ENCODE measurements around the gene CAMKV. TPM values are rescaled to one million over a fixed set of nuclear protein-coding genes. Genes with fewer than 3 reads are reported as not detected.

Gene CAMKV
- total RNA-seq, 1 experiment from 2014 or later = 0.58 TPM

GRCh38 chr3:49812916-49813496, 56.7 kb downstream of the CAMKV start:
- ChIA-PET CTCF (interaction anchor here (0.5 kb wide), 1 partner anchor 23 kb away, joined by 3 read pairs; no protein-coding TSS in a partner anchor), POLR2A (ENCODE audit: unreplicated experiment) (no interaction called here)
- TF ChIP-seq EZH2 (IDR thresholded peaks at IDR 0.05; ENCODE audit: low read length, unreplicated experiment) = no peak
- TF ChIP-seq EZH2phosphoT487 (IDR thresholded peaks at IDR 0.05; ENCODE audit: borderline replicate concordance, low read length) = no peak
- no peaks in the 10 kb centered on the region for H3K9me3 ChIP-seq (ENCODE audit: low read length)
- no peaks in the 10 kb centered on the region for H3F3A ChIP-seq (ENCODE audit: low read length, unreplicated experiment)
- no peak for ATAC-seq
- H3K27me3 ChIP-seq (ENCODE audit: low read length) = no peaks in the 10 kb centered on the region
- no peak overlapping the region for H3K27ac ChIP-seq (ENCODE audit: low read length)
- intact Hi-C loops (cut with micrococcal nuclease) = no loop called here
- no peak overlapping the region for H3K9ac ChIP-seq (ENCODE audit: low read length)
- H4K20me1 ChIP-seq (ENCODE audit: low read length) = no peaks in the 10 kb centered on the region
- BruUV-seq (replicated peaks) = no TSS peak
- H3K4me3 ChIP-seq (ENCODE audit: low read length) = no peak overlapping the region
- no peak for DNase-seq
- no peaks in the 10 kb centered on the region for H3K9me2 ChIP-seq (replicated peaks; ENCODE audit: low read length)
- H3K36me3 ChIP-seq (ENCODE audit: low read depth, low read length) = no peaks in the 10 kb centered on the region
- no peaks in the 10 kb centered on the region for H3K4me1 ChIP-seq (ENCODE audit: insufficient read depth, low read length)
- no peak overlapping the region for H2AFZ ChIP-seq (ENCODE audit: low read length)
- no peaks in the 10 kb centered on the region for H3K79me2 ChIP-seq (ENCODE audit: low read length)
- no peak overlapping the region for H3K4me2 ChIP-seq (ENCODE audit: low read length)

Other genes with a start within 250 kb of the CAMKV start
- gene APEH, start 195.6 kb downstream of the CAMKV start, total RNA-seq (2014; rRNA removed) = 236 and 246 TPM in 2 replicates
- 1.7 and 2.8 TPM in 2 replicates for gene MST1, start 180.4 kb downstream of the CAMKV start, total RNA-seq (2014; rRNA removed)
- 38.6 and 43.0 TPM in 2 replicates for gene RNF123, start 180.3 kb downstream of the CAMKV start, total RNA-seq (2014; rRNA removed)
- 1.8 and 2.1 TPM in 2 replicates for gene AMIGO3, start 150.2 kb downstream of the CAMKV start, total RNA-seq (2014; rRNA removed)
- gene GMPPB, start 146.0 kb downstream of the CAMKV start, total RNA-seq (2014; rRNA removed) = 69.5 and 83.9 TPM in 2 replicates
- gene IP6K1, start 83.4 kb downstream of the CAMKV start, total RNA-seq (2014; rRNA removed) = 50.3 and 51.0 TPM in 2 replicates
- not detected in 2 replicates for gene CDHR4, start 70.0 kb downstream of the CAMKV start, total RNA-seq (2014; rRNA removed)
- gene INKA1, start 66.6 kb downstream of the CAMKV start, total RNA-seq (2014; rRNA removed) = 1.3 and 5.8 TPM in 2 replicates
- 3.3 and 3.6 TPM in 2 replicates for gene UBA7, start 56.0 kb downstream of the CAMKV start, total RNA-seq (2014; rRNA removed)
- 21.6 and 27.8 TPM in 2 replicates for gene TRAIP, start 13.3 kb downstream of the CAMKV start, total RNA-seq (2014; rRNA removed)
- gene MST1R, start 34.0 kb upstream of the CAMKV start, total RNA-seq (2014; rRNA removed) = 39.0 and 70.6 TPM in 2 replicates
- 20.8 and 24.9 TPM in 2 replicates for gene MON1A, start 59.9 kb upstream of the CAMKV start, total RNA-seq (2014; rRNA removed)
- gene RBM6, start 70.2 kb upstream of the CAMKV start, total RNA-seq (2014; rRNA removed) = 64.6 and 73.5 TPM in 2 replicates
- 105 and 128 TPM in 2 replicates for gene RBM5, start 219.0 kb upstream of the CAMKV start, total RNA-seq (2014; rRNA removed)

Measured in PC-3 (cell line).